Caco-2 (cell line): ENCODE results near the gene LAMC1. TPM values are rescaled to one million over a fixed set of nuclear protein-coding genes. Genes with fewer than 3 reads are reported as not detected.

Source experiments
- BruUV-seq: library from RNA; stranded (reverse); fragments of 400-500 nt; replicated peaks from 2 replicates; lab custom pipeline; 2021; lab: Mats Ljungman, UMichigan
- CTCF ChIA-PET: fragments of 300-600 bp; sonication (Branson Sonifier 250); formaldehyde crosslinking; loops from one replicate; lab custom pipeline; 2022; ENCODE audit warnings: antibody characterized with exemption; lab: Charles Lee
- POLR2A ChIA-PET: fragments of 300-600 bp; sonication (Branson Sonifier 250); formaldehyde crosslinking; loops from one replicate; lab custom pipeline; 2022; ENCODE audit warnings: antibody characterized with exemption; lab: Charles Lee
- DNase-seq, 2 experiments: peaks; one replicate each; pipeline versions ENCODE4 v3.0.0 to v3.0.0-alpha.2; 2020 to 2022
- H3K27me3 ChIP-seq: replicated peaks from 2 replicates; pipeline ENCODE4 v1.6.0; 2011; ENCODE audit warnings: low read length; ENCODE audit not compliant: control insufficient read depth, insufficient read depth
- H3K36me3 ChIP-seq: 2 replicates; pipeline ENCODE4 v1.5.1; 2011; ENCODE audit warnings: low read length; ENCODE audit not compliant: control insufficient read depth, insufficient read depth
- H3K4me1 ChIP-seq: fragments of 250-450 bp; sonication (Bioruptor Pico); 2 replicates; pipeline ENCODE4 v1.5.1; 2020; ENCODE audit warnings: mild to moderate bottlenecking
- H3K4me3 ChIP-seq: 2 replicates; pipeline ENCODE4 v1.5.1; 2011; ENCODE audit warnings: low read depth, mild to moderate bottlenecking, control low read depth, low read length
- H3K9me3 ChIP-seq: fragments of 250-450 bp; sonication (Bioruptor Pico); 2 replicates; pipeline ENCODE4 v1.5.1; 2020; ENCODE audit warnings: mild to moderate bottlenecking, moderate library complexity
- H3K27ac Mint-ChIP-seq: one replicate; pipeline ENCODE4 v1.8.0; 2022; ENCODE audit warnings: mixed read lengths; ENCODE audit not compliant: unreplicated experiment
- H3K27me3 Mint-ChIP-seq: one replicate; pipeline ENCODE4 v1.8.0; 2022; ENCODE audit warnings: mixed read lengths; ENCODE audit not compliant: insufficient read depth, unreplicated experiment
- H3K36me3 Mint-ChIP-seq: one replicate; pipeline ENCODE4 v1.8.0; 2022; ENCODE audit warnings: mild to moderate bottlenecking, mixed read lengths; ENCODE audit not compliant: insufficient read depth, unreplicated experiment
- H3K4me1 Mint-ChIP-seq: one replicate; pipeline ENCODE4 v1.8.0; 2022; ENCODE audit warnings: low read depth, mixed read lengths; ENCODE audit not compliant: unreplicated experiment
- H3K4me3 Mint-ChIP-seq: one replicate; pipeline ENCODE4 v1.8.0; 2022; ENCODE audit warnings: mild to moderate bottlenecking, moderate library complexity, mixed read lengths; ENCODE audit not compliant: unreplicated experiment
- H3K9me3 Mint-ChIP-seq: one replicate; pipeline ENCODE4 v1.8.0; 2022; ENCODE audit warnings: mixed read lengths; ENCODE audit not compliant: unreplicated experiment
- intact Hi-C: fragments of 100-400 bp; cut with micrococcal nuclease; formaldehyde crosslinking; loops from one replicate; pipeline ENCODE4 v1.10.0; 2022; ENCODE audit not compliant: unreplicated experiment
- total RNA-seq: library from RNA; stranded (reverse); gene quantifications from 2 replicates; pipeline ENCODE4 v1.2.3, GENCODE V29; 2022
- TF ChIP-seq, protein P1 (sequence below), 2 experiments: fragments of 200-600 bp in 1 of 2; IDR thresholded peaks; 1 replicate in 1 of 2; 2 replicates in 1 of 2; pipeline versions ENCODE4 v1.5.1 to v1.8.0; 2011 to 2022; ENCODE audit warnings: antibody characterized with exemption in 1 of 2, control low read depth in 1 of 2, inconsistent platforms in 1 of 2, low read depth in 1 of 2, low read length in 1 of 2, mild to moderate bottlenecking in 1 of 2, moderate library complexity in 1 of 2; ENCODE audit not compliant: insufficient read depth in 1 of 2, severe bottlenecking in 1 of 2, unreplicated experiment in 1 of 2

Gene LAMC1
- total RNA-seq, 1 experiment from 2014 or later = 323 TPM

DNA sequence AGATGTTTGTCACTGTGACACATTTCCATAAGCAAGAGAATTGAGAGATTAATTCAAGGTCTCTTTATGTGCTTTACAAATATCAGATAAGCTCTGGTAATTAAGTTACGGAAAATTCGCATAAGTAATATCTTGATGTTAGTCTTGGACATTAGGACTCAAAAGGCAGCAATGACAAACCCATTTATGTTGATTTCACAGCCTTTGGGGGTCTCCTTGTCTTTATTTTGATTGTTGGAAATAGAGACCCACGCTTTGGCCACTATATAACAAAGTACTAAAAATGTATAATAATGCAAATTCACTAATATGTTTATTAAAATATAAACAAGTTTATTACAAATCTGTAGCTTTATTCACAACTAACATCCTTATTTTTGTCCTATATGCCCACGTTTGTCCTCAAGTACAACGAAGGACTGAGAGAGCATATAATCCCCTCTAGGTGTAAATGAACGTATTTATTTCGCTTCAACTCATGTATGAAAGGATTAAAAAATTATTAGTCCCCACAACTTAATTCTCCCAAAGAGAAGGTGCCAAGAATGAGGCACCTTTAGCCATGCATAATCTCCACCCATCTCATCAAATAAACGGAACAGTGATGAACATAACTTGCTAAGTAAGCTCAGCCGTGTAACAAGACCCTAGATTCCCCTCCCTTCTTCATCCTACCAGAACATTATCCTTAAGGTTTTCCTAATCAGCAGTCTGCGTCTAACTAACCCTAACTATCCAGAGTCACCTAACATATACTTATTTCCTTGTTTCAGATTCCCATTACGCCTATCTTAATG is 1.6 kb upstream of the LAMC1 start:
- Mint-ChIP-seq H3K4me1 (peaks cover 16% of the 10 kb centered on the region), H3K4me3 (peak overlapping the region; percentile 97), H3K27me3 (no peaks in the 10 kb centered on the region), H3K36me3 (peaks cover 30% of the 10 kb centered on the region), H3K27ac (peak overlapping the region; percentile 79), H3K9me3 (no peaks in the 10 kb centered on the region)
- intact Hi-C loops = no loop called here
- Histone ChIP-seq H3K4me3 (peak overlapping the region; percentile 92), H3K27me3 (no peaks in the 10 kb centered on the region), H3K9me3 (no peaks in the 10 kb centered on the region), H3K4me1 (peaks cover 31% of the 10 kb centered on the region), H3K36me3 (no peaks in the 10 kb centered on the region)
- TF ChIP-seq, protein P1, sequence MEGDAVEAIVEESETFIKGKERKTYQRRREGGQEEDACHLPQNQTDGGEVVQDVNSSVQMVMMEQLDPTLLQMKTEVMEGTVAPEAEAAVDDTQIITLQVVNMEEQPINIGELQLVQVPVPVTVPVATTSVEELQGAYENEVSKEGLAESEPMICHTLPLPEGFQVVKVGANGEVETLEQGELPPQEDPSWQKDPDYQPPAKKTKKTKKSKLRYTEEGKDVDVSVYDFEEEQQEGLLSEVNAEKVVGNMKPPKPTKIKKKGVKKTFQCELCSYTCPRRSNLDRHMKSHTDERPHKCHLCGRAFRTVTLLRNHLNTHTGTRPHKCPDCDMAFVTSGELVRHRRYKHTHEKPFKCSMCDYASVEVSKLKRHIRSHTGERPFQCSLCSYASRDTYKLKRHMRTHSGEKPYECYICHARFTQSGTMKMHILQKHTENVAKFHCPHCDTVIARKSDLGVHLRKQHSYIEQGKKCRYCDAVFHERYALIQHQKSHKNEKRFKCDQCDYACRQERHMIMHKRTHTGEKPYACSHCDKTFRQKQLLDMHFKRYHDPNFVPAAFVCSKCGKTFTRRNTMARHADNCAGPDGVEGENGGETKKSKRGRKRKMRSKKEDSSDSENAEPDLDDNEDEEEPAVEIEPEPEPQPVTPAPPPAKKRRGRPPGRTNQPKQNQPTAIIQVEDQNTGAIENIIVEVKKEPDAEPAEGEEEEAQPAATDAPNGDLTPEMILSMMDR (IDR thresholded peaks at IDR 0.05; ENCODE audit: insufficient read depth in 1 of 2, low read depth in 1 of 2, low read length in 1 of 2, severe bottlenecking in 1 of 2, unreplicated experiment in 1 of 2) = no peak
- CTCF ChIA-PET = interaction anchor here (1.0 kb wide), 1 partner anchor 59 kb away, joined by 3 read pairs; no protein-coding TSS in a partner anchor
- BruUV-seq = no TSS peak
- DNase-seq = no peak
- POLR2A ChIA-PET = interaction anchor here (0.8 kb wide), 1 partner anchor 59 kb away, joined by 3 read pairs; no protein-coding TSS in a partner anchor

DNA sequence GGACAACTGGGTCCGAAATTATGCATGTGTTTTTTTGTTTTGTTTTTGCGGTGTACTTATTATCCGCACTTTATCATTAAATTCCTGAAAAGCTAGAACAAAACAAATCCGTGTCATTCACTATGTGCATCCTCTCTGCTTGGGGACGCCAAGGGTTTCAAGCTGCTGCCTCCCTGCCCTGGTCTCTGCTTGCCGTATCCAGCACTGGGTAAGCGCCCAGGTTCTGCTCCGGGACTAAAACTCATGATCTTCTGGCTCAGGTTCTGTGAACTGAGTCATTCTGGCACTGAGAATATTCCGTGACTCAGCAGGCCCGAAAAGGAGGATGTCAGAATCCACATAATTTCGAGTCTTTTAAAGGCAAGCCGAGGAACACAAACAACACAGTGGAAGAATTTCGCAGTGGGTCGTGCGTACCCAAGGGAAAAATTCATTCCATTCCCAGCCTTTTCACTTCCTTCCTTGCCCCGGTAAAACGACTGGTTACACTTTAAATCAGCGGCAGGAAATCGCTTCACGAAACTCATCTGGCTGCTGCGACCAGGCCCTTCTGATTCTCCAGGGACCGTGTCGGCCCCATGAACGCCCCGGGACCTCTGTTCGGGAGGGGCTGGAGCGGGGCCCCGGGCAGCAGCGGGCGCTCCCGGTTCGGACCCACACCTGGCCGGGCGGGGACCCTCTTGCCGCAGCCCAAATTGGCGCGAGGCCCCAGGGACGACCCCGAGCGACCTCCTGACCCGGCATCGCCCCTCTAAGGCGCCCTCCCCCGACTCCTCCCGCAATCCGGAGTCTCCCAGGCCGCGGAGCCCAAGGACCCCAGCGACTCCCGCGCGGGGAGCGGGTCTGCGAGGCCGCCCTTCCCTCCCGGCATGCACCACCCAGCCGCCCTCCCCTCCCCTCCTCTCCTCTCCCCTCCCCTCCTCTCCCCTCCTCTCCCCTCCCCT is 746 bp upstream of the LAMC1 start:
- H3K9me3 Mint-ChIP-seq = no peaks in the 10 kb centered on the region
- intact Hi-C loops = loop anchor here (1.0 kb wide), 1 partner anchor 206 kb away; no protein-coding TSS in a partner anchor
- no peaks in the 10 kb centered on the region for H3K9me3 ChIP-seq
- TF ChIP-seq, protein P1 (IDR thresholded peaks at IDR 0.05; ENCODE audit: insufficient read depth in 1 of 2, low read depth in 1 of 2, low read length in 1 of 2, severe bottlenecking in 1 of 2, unreplicated experiment in 1 of 2) = no peak
- H3K4me1 ChIP-seq = peaks cover 38% of the 10 kb centered on the region
- H3K27ac Mint-ChIP-seq = peak overlapping the region; percentile 79
- POLR2A ChIA-PET = interaction anchor here (0.6 kb wide), 1 partner anchor 183 kb away, joined by 3 read pairs; no protein-coding TSS in a partner anchor
- no peaks in the 10 kb centered on the region for H3K36me3 ChIP-seq
- DNase-seq = peak; percentile 57 to 74
- peak overlapping the region; percentile 97 for H3K4me3 Mint-ChIP-seq
- H3K27me3 Mint-ChIP-seq = no peaks in the 10 kb centered on the region
- peaks cover 23% of the 10 kb centered on the region for H3K4me1 Mint-ChIP-seq
- CTCF ChIA-PET = interaction anchor here (1.0 kb wide), 1 partner anchor 60 kb away, joined by 3 read pairs; no protein-coding TSS in a partner anchor
- H3K36me3 Mint-ChIP-seq = peaks cover 37% of the 10 kb centered on the region
- no peaks in the 10 kb centered on the region for H3K27me3 ChIP-seq
- TSS peak; percentile 87 for BruUV-seq
- peak overlapping the region; percentile 92 for H3K4me3 ChIP-seq
